Breast epithelium (tissue), 3 donors: Measurements from ENCODE around the gene THRSP.

Source experiments
- POLR2A ChIP-seq: fragments of 450-650 bp; IDR thresholded peaks from one replicate; pipeline ENCODE4 v1.6.1; 2016; ENCODE audit warnings: antibody characterized with exemption, mild to moderate bottlenecking, moderate library complexity
- TF ChIP-seq, protein P1 (sequence below), 3 donors: fragments of 450-650 bp; IDR thresholded peaks; one replicate each; pipeline ENCODE4 v1.5.1; 2016 to 2017; ENCODE audit warnings: antibody characterized with exemption in 3 of 3, mild to moderate bottlenecking in 3 of 3, moderate library complexity in 3 of 3

GRCh38 chr11:78069465-78069864, 5.8 kb downstream of the THRSP start:
- TF ChIP-seq, protein P1, sequence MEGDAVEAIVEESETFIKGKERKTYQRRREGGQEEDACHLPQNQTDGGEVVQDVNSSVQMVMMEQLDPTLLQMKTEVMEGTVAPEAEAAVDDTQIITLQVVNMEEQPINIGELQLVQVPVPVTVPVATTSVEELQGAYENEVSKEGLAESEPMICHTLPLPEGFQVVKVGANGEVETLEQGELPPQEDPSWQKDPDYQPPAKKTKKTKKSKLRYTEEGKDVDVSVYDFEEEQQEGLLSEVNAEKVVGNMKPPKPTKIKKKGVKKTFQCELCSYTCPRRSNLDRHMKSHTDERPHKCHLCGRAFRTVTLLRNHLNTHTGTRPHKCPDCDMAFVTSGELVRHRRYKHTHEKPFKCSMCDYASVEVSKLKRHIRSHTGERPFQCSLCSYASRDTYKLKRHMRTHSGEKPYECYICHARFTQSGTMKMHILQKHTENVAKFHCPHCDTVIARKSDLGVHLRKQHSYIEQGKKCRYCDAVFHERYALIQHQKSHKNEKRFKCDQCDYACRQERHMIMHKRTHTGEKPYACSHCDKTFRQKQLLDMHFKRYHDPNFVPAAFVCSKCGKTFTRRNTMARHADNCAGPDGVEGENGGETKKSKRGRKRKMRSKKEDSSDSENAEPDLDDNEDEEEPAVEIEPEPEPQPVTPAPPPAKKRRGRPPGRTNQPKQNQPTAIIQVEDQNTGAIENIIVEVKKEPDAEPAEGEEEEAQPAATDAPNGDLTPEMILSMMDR (IDR thresholded peaks at IDR 0.05) = no peak
- TF ChIP-seq POLR2A = no peak
